IPS DF 6.9 (cell line): ENCODE results near the gene MT3.

Source experiments
- DNase-seq: peaks from one replicate; pipeline ENCODE4 v3.0.0-alpha.2; 2013; ENCODE audit warnings: low read depth, low spot score
- H3K27ac ChIP-seq: one replicate; pipeline ENCODE4 v1.5.1; 2013; ENCODE audit warnings: low read length, control low read depth
- H3K27me3 ChIP-seq: 2 replicates; pipeline ENCODE4 v1.6.1; 2013; ENCODE audit warnings: mild to moderate bottlenecking, low read length; ENCODE audit not compliant: control insufficient read depth, insufficient read depth
- H3K36me3 ChIP-seq: 2 replicates; pipeline ENCODE4 v1.6.1; 2013; ENCODE audit warnings: low read length; ENCODE audit not compliant: control insufficient read depth, insufficient read depth
- H3K4me1 ChIP-seq: 2 replicates; pipeline ENCODE4 v1.6.1; 2013; ENCODE audit warnings: low read length; ENCODE audit not compliant: control insufficient read depth, insufficient read depth
- H3K4me3 ChIP-seq: 2 replicates; pipeline ENCODE4 v1.5.1; 2013; ENCODE audit warnings: mild to moderate bottlenecking, low read length
- H3K9me3 ChIP-seq: 2 replicates; pipeline ENCODE4 v1.6.1; 2013; ENCODE audit warnings: low read length, inconsistent platforms; ENCODE audit not compliant: control insufficient read depth, insufficient read depth
- WGBS: extraction: QIAGEN DNeasy Blood & Tissue Kit; methylation state at CpG from one replicate; pipeline ENCODE4 v1.1.7; 2013; ENCODE audit warnings: mixed read lengths, missing lambda C conversion rate; ENCODE audit not compliant: insufficient read length, insufficient coverage; 5-methylcytosine and 5-hydroxymethylcytosine counted together

MT3 gene

DNA sequence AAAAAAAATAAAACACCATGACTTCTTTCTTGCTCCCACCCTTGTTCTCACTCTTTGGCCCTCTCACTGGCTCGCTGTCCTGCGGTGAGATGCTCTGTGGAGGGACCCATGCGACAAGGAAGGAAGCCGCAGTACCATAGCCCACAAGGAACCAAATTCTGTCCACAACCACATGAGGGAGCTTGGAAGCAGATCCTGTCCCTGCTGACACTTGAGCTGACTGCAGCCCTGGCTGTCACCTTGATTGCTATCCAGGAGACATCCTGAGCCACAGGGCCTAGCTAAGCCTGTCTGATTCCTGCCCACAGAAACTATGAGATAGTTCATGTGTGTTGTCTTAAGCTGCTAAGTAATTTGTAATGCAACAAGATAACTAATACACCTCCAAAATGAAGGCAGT lies 14.3 kb downstream of the MT3 start:
- Histone ChIP-seq H3K27ac (no peak overlapping the region), H3K4me3 (no peak overlapping the region), H3K36me3 (no peaks in the 10 kb centered on the region), H3K9me3 (no peaks in the 10 kb centered on the region), H3K27me3 (peaks cover 8% of the 10 kb centered on the region; the same call in 1 of the 2 replicates), H3K4me1 (0 out of 2 replicates have a peak, but pooled peaks cover 2% of the 10 kb centered on the region)
- no peak for DNase-seq
- WGBS: no CpG with 5 or more reads among the region's 4 CpGs

DNA sequence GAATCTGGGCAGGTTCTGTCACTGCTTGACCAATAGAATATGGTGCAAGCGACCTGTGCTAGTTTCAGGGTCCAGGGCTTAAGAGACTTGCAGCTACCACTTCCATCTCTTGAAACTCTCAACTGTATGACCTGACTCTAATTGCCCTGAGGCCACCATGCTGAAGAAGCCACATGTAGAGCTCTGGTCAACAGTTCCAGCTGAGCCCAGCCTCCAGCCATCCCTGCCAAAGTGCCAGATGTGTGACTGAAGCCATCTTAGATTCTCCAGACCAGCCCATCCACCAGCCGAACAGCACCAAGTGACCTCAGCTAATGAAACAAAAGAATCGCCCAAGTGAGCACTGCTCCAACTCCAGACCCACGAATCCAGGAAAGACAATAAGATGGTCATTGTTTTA lies 15.6 kb downstream of the MT3 start:
- Histone ChIP-seq H3K9me3 (no peaks in the 10 kb centered on the region), H3K27me3 (peaks cover 21% of the 10 kb centered on the region), H3K27ac (no peak overlapping the region), H3K4me3 (no peak overlapping the region), H3K36me3 (no peaks in the 10 kb centered on the region), H3K4me1 (0 out of 2 replicates have a peak, but pooled peaks cover 2% of the 10 kb centered on the region)
- no CpG with 5 or more reads among the region's 4 CpGs for WGBS
- no peak for DNase-seq

GRCh38 chr16:56605475-56605874 lies 16.1 kb downstream of the MT3 start:
- Histone ChIP-seq H3K27ac (no peak overlapping the region), H3K4me3 (no peak overlapping the region), H3K9me3 (no peaks in the 10 kb centered on the region), H3K4me1 (0 out of 2 replicates have a peak, but pooled peaks cover 2% of the 10 kb centered on the region), H3K36me3 (no peaks in the 10 kb centered on the region), H3K27me3 (peaks cover 26% of the 10 kb centered on the region)
- WGBS: no CpG with 5 or more reads among the region's 1 CpG
- DNase-seq: no peak

- no peak for DNase-seq
- no CpG with 5 or more reads among the region's 3 CpGs for WGBS
- H3K36me3 ChIP-seq: no peaks in the 10 kb centered on the region
- H3K9me3 ChIP-seq: no peaks in the 10 kb centered on the region
- H3K4me3 ChIP-seq: no peak overlapping the region
- 0 out of 2 replicates have a peak, but pooled peaks cover 2% of the 10 kb centered on the region for H3K4me1 ChIP-seq
- peaks cover 30% of the 10 kb centered on the region for H3K27me3 ChIP-seq
- H3K27ac ChIP-seq: no peak overlapping the region
Measured at GRCh38 chr16:56606071-56606475, 16.7 kb downstream of the MT3 start.

- Histone ChIP-seq H3K27me3 (peaks cover 30% of the 10 kb centered on the region), H3K9me3 (no peaks in the 10 kb centered on the region), H3K4me1 (0 out of 2 replicates have a peak, but pooled peaks cover 2% of the 10 kb centered on the region), H3K27ac (no peak overlapping the region), H3K4me3 (no peak overlapping the region), H3K36me3 (no peaks in the 10 kb centered on the region)
- no CpG with 5 or more reads among the region's 8 CpGs for WGBS
- no peak for DNase-seq
Measured at GRCh38 chr16:56606476-56607108, 17.3 kb downstream of the MT3 start.

DNA sequence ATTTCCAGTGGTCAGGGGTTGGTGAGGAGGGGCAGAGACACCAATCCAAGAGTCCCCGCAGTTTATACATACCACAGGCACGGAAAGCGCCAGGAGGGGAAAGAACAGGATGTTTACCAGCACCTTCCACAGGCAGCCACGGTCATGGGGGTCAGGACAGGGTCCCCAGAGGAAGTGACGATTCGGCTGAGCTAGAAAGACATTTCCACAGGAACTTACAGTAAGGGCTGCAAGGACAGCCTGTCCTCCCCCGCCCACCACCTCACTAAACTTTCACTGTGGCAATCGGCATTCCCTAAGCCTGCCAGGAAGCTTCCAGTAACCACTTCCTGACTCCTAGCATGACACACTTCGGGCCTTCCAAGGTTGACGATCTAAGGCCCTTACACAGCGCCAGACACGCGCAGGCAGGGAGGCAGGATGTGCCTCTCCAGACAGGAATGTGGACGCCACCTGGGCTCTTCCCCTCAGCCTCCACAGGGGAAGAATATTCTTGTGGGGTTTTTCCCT lies 17.8 kb downstream of the MT3 start:
- H3K27me3 ChIP-seq: peaks cover 30% of the 10 kb centered on the region
- no CpG with 5 or more reads among the region's 14 CpGs for WGBS
- no peak for DNase-seq
- H3K36me3 ChIP-seq: no peaks in the 10 kb centered on the region
- H3K4me3 ChIP-seq: no peak overlapping the region
- H3K27ac ChIP-seq: no peak overlapping the region
- no peaks in the 10 kb centered on the region for H3K9me3 ChIP-seq
- 0 out of 2 replicates have a peak, but pooled peaks cover 2% of the 10 kb centered on the region for H3K4me1 ChIP-seq

- WGBS: no CpG with 5 or more reads among the region's 2 CpGs
- H3K27ac ChIP-seq: no peak overlapping the region
- no peaks in the 10 kb centered on the region for H3K36me3 ChIP-seq
- no peak for DNase-seq
- peaks cover 30% of the 10 kb centered on the region for H3K27me3 ChIP-seq
- H3K4me1 ChIP-seq: 0 out of 2 replicates have a peak, but pooled peaks cover 2% of the 10 kb centered on the region
- H3K9me3 ChIP-seq: no peaks in the 10 kb centered on the region
- H3K4me3 ChIP-seq: no peak overlapping the region
Measured at GRCh38 chr16:56607675-56608042, 18.3 kb downstream of the MT3 start.

DNA sequence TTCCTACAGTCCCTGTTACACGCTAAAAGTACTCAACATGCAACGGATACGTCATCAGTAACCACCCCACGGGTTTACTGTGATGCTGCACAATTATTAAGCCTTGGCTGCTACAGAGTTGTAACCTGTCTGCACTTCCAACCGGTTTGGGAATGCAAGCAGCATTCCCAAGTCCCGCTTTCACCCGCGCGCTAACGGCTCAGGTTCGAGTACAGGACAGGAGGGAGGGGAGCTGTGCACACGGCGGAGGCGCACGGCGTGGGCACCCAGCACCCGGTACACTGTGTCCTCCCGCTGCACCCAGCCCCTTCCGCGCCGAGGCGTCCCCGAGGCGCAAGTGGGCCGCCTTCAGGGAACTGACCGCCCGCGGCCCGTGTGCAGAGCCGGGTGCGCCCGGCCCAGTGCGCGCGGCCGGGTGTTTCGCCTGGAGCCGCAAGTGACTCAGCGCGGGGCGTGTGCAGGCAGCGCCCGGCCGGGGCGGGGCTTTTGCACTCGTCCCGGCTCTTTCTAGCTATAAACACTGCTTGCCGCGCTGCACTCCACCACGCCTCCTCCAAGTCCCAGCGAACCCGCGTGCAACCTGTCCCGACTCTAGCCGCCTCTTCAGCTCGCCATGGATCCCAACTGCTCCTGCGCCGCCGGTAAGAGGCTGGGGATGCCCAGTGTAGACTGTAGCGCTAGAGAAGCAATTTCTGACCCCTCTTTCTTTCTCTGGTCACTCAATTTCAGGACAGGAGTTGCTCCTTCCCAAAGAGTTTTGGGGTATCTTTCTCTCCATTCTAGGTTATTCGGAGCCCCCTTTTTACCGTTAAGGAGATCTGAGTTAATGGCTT lies 18.9 kb downstream of the MT3 start, which contains the start of gene MT2A:
Gene MT2A, plus strand, starts transcription at position 542 of the 833 bp plus-strand sequence. Its CDS starts 72 bp downstream, at position 614.
- no peaks in the 10 kb centered on the region for H3K9me3 ChIP-seq
- peaks cover 30% of the 10 kb centered on the region for H3K27me3 ChIP-seq
- no peak for DNase-seq
- no peaks in the 10 kb centered on the region for H3K36me3 ChIP-seq
- no peak within 1 kb of the TSS for H3K27ac ChIP-seq
- H3K4me3 ChIP-seq: peak within 1 kb of the TSS; percentile 54; the same call in 1 of the 2 replicates
- no CpG with 5 or more reads among the region's 62 CpGs for WGBS
- H3K4me1 ChIP-seq: 0 out of 2 replicates have a peak, but pooled peaks cover 2% of the 10 kb centered on the region

DNA sequence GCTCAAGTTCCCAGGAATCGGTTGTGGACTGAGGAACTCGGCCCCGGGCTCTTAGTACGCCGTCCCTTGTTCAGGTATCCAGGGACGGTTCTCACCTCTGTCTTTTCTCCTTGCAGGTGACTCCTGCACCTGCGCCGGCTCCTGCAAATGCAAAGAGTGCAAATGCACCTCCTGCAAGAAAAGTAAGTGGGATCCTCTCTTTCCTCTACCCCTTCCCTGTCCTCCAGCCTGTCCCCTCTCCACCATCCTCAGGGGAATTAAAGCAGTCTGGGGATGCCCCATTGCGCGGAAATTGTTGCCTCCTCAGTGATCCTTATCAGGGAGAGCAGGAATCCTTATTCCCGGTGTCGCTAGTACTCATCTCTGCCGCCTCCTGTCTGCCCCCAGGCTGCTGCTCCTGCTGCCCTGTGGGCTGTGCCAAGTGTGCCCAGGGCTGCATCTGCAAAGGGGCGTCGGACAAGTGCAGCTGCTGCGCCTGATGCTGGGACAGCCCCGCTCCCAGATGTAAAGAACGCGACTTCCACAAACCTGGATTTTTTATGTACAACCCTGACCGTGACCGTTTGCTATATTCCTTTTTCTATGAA lies 19.6 kb downstream of the MT3 start:
- Histone ChIP-seq H3K36me3 (no peaks in the 10 kb centered on the region), H3K9me3 (no peaks in the 10 kb centered on the region), H3K27me3 (peaks cover 30% of the 10 kb centered on the region), H3K27ac (no peak overlapping the region), H3K4me1 (0 out of 2 replicates have a peak, but pooled peaks cover 2% of the 10 kb centered on the region), H3K4me3 (peak overlapping the region; percentile 22; the same call in 1 of the 2 replicates)
- no peak for DNase-seq
- WGBS: no CpG with 5 or more reads among the region's 21 CpGs

GRCh38 chr16:56609463-56609921 lies 20.2 kb downstream of the MT3 start:
- WGBS: no CpG with 5 or more reads among the region's 6 CpGs
- H3K4me1 ChIP-seq: 0 out of 2 replicates have a peak, but pooled peaks cover 2% of the 10 kb centered on the region
- H3K27me3 ChIP-seq: peaks cover 30% of the 10 kb centered on the region
- H3K27ac ChIP-seq: no peak overlapping the region
- no peaks in the 10 kb centered on the region for H3K36me3 ChIP-seq
- no peak overlapping the region for H3K4me3 ChIP-seq
- H3K9me3 ChIP-seq: no peaks in the 10 kb centered on the region
- DNase-seq: no peak
